AG04449 (cell line): ENCODE data around the gene LRRC4B.
"Not testable (repeated sequence)": the region's sequence is repeated elsewhere in the genome, so short reads cannot be mapped to it uniquely, and the experiment has no call there.

Experiments
- CTCF ChIA-PET: fragments of 350-600 bp; formaldehyde crosslinking; extraction: SDS; loops from one replicate; lab custom pipeline; 2021; ENCODE audit warnings: antibody characterized with exemption; lab: Yijun Ruan, JAX
- POLR2A ChIA-PET: fragments of 400-600, 350-600 bp; formaldehyde crosslinking; extraction: SDS; loops from one replicate; lab custom pipeline; 2020; ENCODE audit warnings: antibody characterized with exemption, inconsistent platforms; lab: Yijun Ruan, JAX
- DNase-seq: peaks from one replicate; pipeline ENCODE4 v3.0.0-alpha.2; 2010; ENCODE audit warnings: low read depth, low spot score
- H3K4me3 ChIP-seq: 2 replicates; pipeline ENCODE4 v1.5.1; 2011; ENCODE audit warnings: low read depth, mild to moderate bottlenecking, control low read depth, low read length
- TF ChIP-seq, protein P1 (sequence below): IDR thresholded peaks from one replicate; pipeline ENCODE4 v1.5.1; 2011; ENCODE audit warnings: mild to moderate bottlenecking, moderate library complexity, low read length, control low read depth, inconsistent platforms; ENCODE audit not compliant: insufficient read depth; ENCODE audit errors: missing control alignments

Gene LRRC4B

GRCh38 chr19:50531171-50531612, 37.0 kb downstream of the LRRC4B start:
- no peak for DNase-seq
- POLR2A ChIA-PET, result no interaction called here
- CTCF ChIA-PET, result interaction anchor here (1.2 kb wide), 1 partner anchor 26 kb away, joined by 3 read pairs; no protein-coding TSS in a partner anchor
- no peak overlapping the region for H3K4me3 ChIP-seq
- TF ChIP-seq, protein P1, sequence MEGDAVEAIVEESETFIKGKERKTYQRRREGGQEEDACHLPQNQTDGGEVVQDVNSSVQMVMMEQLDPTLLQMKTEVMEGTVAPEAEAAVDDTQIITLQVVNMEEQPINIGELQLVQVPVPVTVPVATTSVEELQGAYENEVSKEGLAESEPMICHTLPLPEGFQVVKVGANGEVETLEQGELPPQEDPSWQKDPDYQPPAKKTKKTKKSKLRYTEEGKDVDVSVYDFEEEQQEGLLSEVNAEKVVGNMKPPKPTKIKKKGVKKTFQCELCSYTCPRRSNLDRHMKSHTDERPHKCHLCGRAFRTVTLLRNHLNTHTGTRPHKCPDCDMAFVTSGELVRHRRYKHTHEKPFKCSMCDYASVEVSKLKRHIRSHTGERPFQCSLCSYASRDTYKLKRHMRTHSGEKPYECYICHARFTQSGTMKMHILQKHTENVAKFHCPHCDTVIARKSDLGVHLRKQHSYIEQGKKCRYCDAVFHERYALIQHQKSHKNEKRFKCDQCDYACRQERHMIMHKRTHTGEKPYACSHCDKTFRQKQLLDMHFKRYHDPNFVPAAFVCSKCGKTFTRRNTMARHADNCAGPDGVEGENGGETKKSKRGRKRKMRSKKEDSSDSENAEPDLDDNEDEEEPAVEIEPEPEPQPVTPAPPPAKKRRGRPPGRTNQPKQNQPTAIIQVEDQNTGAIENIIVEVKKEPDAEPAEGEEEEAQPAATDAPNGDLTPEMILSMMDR, result no peak

- CTCF ChIA-PET, result interaction anchor here (2.0 kb wide), 1 partner anchor 10 kb away, joined by 19 read pairs; no protein-coding TSS in a partner anchor
- H3K4me3 ChIP-seq, POLR2A ChIA-PET, DNase-seq: not testable (repeated sequence)
These were observed 40.2 kb downstream of the LRRC4B start for GRCh38 chr19:50528052-50528451.

GRCh38 chr19:50522881-50523280, 45.4 kb downstream of the LRRC4B start:
- H3K4me3 ChIP-seq, result no peak overlapping the region
- CTCF ChIA-PET, result interaction anchor here (6.0 kb wide), 1 partner anchor 14 kb away, joined by 34 read pairs; no protein-coding TSS in a partner anchor
- POLR2A ChIA-PET, result no interaction called here
- DNase-seq, result no peak
- TF ChIP-seq, protein P1, result no peak

DNA sequence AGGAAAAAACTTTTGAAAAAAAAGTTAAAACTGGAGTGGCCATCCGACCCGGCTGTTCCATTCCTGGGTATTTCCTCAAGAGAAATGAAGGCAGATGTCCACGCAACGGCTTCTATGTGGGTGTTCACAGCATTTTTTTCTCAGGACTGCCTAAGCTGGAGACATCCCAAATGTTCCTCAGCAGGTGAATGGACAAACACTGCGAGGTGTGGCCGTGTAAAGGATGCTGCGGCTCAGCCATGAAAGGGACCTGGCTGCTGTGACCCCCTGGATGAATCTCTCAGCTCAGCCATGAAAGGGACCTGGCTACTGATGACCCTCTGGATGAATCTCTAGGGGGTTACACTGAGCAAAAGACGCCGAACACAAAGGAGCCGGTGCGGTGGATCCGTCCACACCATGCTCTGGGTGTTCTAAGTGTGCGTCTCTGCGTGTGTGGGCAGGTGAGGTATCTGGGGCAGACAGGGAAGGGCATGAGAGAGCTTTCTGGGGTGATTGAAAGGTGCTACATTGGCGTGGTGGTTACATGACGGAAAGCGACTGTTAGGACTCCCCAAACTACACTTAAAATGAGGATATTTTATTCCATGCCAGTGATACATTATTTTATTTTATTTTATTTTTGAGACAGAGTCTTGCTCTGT, 47.3 kb downstream of the LRRC4B start:
- POLR2A ChIA-PET, result no interaction called here
- H3K4me3 ChIP-seq, result no peak overlapping the region
- TF ChIP-seq, protein P1, result no peak
- DNase-seq, result no peak
- CTCF ChIA-PET, result no interaction called here

- H3K4me3 ChIP-seq, result no peak overlapping the region
- POLR2A ChIA-PET, result no interaction called here
- no peak for DNase-seq
- TF ChIP-seq, protein P1, result no peak
- CTCF ChIA-PET, result interaction anchor here (1.2 to 1.7 kb wide), 3 partner anchors 17 to 37 kb away, joined by 3 to 6 read pairs (median 4); no protein-coding TSS in a partner anchor
These were observed 49.1 kb downstream of the LRRC4B start for GRCh38 chr19:50519006-50519575.

DNA sequence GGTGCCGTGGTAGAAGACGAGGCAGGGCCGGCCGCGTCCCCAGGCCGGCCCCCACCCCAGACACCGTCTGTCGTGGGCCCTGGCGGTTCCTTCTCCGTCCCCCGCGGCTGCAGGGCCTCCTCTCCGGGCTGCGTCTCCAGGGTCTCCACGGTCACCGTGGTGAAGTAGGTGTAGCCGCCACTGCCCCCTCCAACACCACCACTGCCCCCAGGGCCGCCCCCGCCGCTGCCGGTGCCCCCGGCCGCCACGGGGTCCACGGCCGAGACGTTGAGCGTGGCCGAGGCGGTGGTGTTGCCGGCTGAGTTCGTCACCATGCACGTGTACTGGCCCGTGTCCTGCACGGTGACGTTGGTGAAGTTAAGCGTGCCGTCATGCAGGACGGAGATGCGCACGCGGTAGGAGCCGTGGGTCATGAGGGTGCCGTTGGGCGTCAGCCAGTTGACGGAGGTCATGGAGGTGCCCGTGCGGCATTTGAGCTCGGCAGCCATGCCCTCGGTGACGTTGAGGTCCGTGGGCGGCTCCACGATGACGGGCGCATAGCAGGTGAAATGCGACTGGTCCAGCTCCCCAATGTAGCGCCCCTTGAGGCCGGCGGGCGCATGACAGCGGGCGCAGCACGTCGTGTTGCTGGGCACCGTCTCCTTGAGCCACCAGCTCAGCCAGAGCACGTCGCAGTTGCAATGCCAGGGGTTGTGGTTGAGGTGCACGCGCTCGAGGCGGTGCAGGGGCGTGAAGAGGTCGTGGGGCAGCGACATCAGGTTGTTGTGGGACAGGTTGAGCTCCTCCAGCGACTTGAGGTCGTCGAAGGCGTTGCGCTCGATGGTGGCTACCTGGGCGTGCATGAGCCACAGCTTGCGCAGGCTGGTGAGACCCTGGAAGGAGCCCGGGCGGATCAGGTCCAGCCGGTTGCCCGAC, 49.9 kb downstream of the LRRC4B start:
- DNase-seq, result no peak
- H3K4me3 ChIP-seq, result no peak overlapping the region
- TF ChIP-seq, protein P1, result no peak
- ChIA-PET POLR2A (no interaction called here), CTCF (interaction anchor here (1.2 to 1.7 kb wide), 3 partner anchors 18 to 38 kb away, joined by 3 to 6 read pairs (median 4); no protein-coding TSS in a partner anchor)
